Thoracic aorta (tissue), 2 donors: ENCODE data around the gene TIPRL. TPM values are rescaled to one million over a fixed set of nuclear protein-coding genes. Genes with fewer than 3 reads are reported as not detected.

Source experiments
- ATAC-seq: fragments of 150-250 bp; one replicate; pipeline ENCODE4 v1.8.0; 2017; ENCODE audit warnings: low read depth; ENCODE audit not compliant: insufficient number of reproducible peaks, low FRiP score
- DNase-seq: peaks from one replicate; pipeline ENCODE4 v3.0.0-alpha.2; 2020; ENCODE audit warnings: low spot score
- H3K27ac ChIP-seq, 2 donors: fragments of 200-600 bp; sonication (generic); 1 replicate in 1 of 2; 2 replicates in 1 of 2; pipeline ENCODE4 v1.5.1; 2016; ENCODE audit warnings: mild to moderate bottlenecking in 2 of 2, moderate library complexity in 2 of 2
- H3K27me3 ChIP-seq: fragments of 200-600 bp; sonication (generic); replicated peaks from 2 replicates; pipeline ENCODE4 v1.6.0; 2016; ENCODE audit warnings: mild to moderate bottlenecking; ENCODE audit not compliant: insufficient read depth
- H3K36me3 ChIP-seq: fragments of 200-600 bp; sonication (generic); one replicate; pipeline ENCODE4 v1.5.1; 2016
- H3K4me1 ChIP-seq, 2 donors: fragments of 200-600 bp; sonication (generic); 1 replicate in 1 of 2; 2 replicates in 1 of 2; pipeline versions ENCODE4 v1.5.1 to v1.6.0; 2016; ENCODE audit warnings: low read depth in 2 of 2, mild to moderate bottlenecking in 1 of 2; ENCODE audit not compliant: control insufficient read depth in 1 of 2
- H3K4me3 ChIP-seq: fragments of 200-600 bp; sonication (generic); 2 replicates; pipeline ENCODE4 v1.5.1; 2016; ENCODE audit warnings: mild to moderate bottlenecking
- H3K9me3 ChIP-seq: fragments of 200-600 bp; sonication (generic); 2 replicates; pipeline ENCODE4 v1.5.1; 2016
- total RNA-seq, 2 donors: library from RNA; depleted of rRNA; stranded (reverse); fragments of >200 nt; gene quantifications; one replicate each; pipeline versions ENCODE4 v1.1.0 to v1.2.3, GENCODE V29; 2016
- TF ChIP-seq, protein P1 (sequence below): fragments of 200-600 bp; sonication (generic); IDR thresholded peaks from one replicate; pipeline ENCODE4 v1.5.1; 2019; ENCODE audit warnings: antibody characterized with exemption

TIPRL gene
- total RNA-seq, 2 donors from 2014 or later = 18.5 to 22.9 TPM

GRCh38 chr1:168227620-168228019 is 48.9 kb downstream of the TIPRL start:
- no peak for ATAC-seq
- Histone ChIP-seq H3K27me3 (no peaks in the 10 kb centered on the region), H3K4me3 (peak overlapping the region; percentile 95), H3K9me3 (no peaks in the 10 kb centered on the region), H3K27ac (peak overlapping the region; percentile 94 to 99), H3K36me3 (peaks cover 15% of the 10 kb centered on the region), H3K4me1 (peaks cover 32 to 60% of the 10 kb centered on the region in 2 donors)
- DNase-seq = no peak
- TF ChIP-seq, protein P1, sequence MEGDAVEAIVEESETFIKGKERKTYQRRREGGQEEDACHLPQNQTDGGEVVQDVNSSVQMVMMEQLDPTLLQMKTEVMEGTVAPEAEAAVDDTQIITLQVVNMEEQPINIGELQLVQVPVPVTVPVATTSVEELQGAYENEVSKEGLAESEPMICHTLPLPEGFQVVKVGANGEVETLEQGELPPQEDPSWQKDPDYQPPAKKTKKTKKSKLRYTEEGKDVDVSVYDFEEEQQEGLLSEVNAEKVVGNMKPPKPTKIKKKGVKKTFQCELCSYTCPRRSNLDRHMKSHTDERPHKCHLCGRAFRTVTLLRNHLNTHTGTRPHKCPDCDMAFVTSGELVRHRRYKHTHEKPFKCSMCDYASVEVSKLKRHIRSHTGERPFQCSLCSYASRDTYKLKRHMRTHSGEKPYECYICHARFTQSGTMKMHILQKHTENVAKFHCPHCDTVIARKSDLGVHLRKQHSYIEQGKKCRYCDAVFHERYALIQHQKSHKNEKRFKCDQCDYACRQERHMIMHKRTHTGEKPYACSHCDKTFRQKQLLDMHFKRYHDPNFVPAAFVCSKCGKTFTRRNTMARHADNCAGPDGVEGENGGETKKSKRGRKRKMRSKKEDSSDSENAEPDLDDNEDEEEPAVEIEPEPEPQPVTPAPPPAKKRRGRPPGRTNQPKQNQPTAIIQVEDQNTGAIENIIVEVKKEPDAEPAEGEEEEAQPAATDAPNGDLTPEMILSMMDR = no peak

DNA sequence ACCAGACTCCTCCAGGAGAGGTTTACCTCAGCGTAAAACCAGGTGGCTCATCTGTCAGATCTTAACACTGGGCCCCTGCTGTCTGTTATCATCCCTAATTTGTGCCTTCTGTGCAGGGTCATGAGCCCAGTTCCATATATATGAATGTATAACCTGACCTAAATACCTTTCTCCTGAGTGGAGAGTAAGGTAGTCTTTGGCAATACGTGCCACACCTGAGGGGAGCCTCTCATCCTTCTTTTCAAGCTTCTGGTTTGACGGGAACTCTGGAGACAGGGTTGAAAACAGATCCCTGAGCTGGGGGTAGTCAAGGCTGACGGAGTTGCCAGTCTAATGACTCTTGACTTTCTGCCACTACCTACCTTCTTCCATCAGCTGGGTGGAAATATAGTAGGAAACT is 51.1 kb downstream of the TIPRL start:
- no peak for ATAC-seq
- Histone ChIP-seq H3K4me1 (peaks cover 34 to 67% of the 10 kb centered on the region in 2 donors), H3K27ac (peak overlapping the region; percentile 94 to 99)

DNA sequence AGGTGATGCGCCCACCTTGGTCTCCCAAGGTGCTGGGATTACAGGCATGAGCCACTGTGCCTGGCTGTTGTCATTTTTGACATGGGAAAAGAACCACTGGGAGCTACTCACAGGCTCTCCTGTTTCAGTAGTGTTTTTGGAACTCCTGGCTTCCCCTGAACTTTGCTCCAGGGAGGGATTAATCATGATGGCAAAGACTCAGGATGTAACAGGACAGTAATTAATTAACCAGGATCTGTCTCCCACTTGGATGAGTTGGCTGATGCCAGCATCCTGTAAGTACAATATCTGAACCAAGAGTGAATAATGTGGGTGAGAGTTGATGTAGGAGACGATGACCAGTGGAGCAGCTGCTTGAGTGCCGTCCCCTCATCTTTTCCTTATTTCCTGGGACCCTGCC is 51.9 kb downstream of the TIPRL start:
- Histone ChIP-seq H3K27me3 (no peaks in the 10 kb centered on the region), H3K27ac (peak overlapping the region in 1 of 2 donors; percentile 94), H3K36me3 (peaks cover 28% of the 10 kb centered on the region), H3K4me3 (no peak overlapping the region), H3K4me1 (peaks cover 42 to 68% of the 10 kb centered on the region in 2 donors), H3K9me3 (no peaks in the 10 kb centered on the region)
- TF ChIP-seq, protein P1 = no peak
- DNase-seq = no peak
- no peak for ATAC-seq

More for the DNA sequence above, 51.1 kb downstream of the TIPRL start:
- no peak for DNase-seq
- peaks cover 28% of the 10 kb centered on the region for H3K36me3 ChIP-seq
- no peaks in the 10 kb centered on the region for H3K27me3 ChIP-seq
- H3K4me3 ChIP-seq = no peak overlapping the region
- no peaks in the 10 kb centered on the region for H3K9me3 ChIP-seq
- TF ChIP-seq, protein P1 = no peak

GRCh38 chr1:168234846-168235547 is 56.2 kb downstream of the TIPRL start:
- Histone ChIP-seq H3K27me3 (no peaks in the 10 kb centered on the region), H3K4me3 (no peak overlapping the region), H3K9me3 (no peaks in the 10 kb centered on the region), H3K36me3 (peaks cover 46% of the 10 kb centered on the region), H3K4me1 (peaks cover 28 to 55% of the 10 kb centered on the region in 2 donors), H3K27ac (peak overlapping the region; percentile 51 to 63)
- TF ChIP-seq, protein P1 = peak; percentile 36
- ATAC-seq (peak; percentile 62), DNase-seq (no peak)

GRCh38 chr1:168235548-168235885 is 56.8 kb downstream of the TIPRL start:
- H3K27ac ChIP-seq = peak overlapping the region; percentile 51 to 63
- no peaks in the 10 kb centered on the region for H3K9me3 ChIP-seq
- TF ChIP-seq, protein P1 = no peak
- H3K36me3 ChIP-seq = peaks cover 50% of the 10 kb centered on the region
- DNase-seq = no peak
- H3K4me1 ChIP-seq = peaks cover 23 to 50% of the 10 kb centered on the region in 2 donors
- H3K27me3 ChIP-seq = no peaks in the 10 kb centered on the region
- H3K4me3 ChIP-seq = peak overlapping the region; percentile 35
- ATAC-seq = no peak
